ENCODE data around the gene HMG20A.

HMG20A gene

DNA sequence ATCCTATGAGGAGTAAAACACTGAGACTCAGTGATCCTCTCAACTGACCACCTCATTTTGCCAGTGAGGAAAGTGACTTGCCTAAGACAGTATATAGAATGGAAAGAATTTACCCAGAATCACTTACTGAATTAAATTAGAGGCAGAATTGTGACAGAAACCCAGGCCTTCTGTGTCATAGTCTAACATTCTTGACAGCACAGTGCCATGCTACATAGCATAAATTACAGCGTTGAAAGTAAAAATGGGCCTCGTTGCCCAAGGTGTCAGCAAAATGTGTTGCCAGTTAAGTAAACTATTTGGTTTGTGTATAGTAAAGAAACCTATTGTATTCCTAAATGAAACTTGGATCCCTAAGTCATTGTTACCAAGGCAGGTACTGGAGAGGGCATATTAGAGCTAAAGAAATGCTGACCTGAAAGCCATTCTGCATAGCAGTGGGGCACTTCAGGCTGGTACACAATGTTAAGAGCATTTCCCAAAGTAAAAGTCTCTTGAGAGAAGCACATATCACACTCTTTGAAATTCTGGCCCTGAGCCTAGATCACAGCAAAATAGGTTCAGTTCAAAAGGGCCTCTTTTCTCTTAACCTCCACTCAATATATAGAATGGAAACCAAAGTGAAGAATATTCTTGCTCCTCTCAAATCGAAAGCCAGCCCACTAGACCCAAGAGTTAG, 53.8 kb downstream of the HMG20A start:
- no peak for DNase-seq (ENCODE audit: low read depth)
- TF ChIP-seq, protein P1, sequence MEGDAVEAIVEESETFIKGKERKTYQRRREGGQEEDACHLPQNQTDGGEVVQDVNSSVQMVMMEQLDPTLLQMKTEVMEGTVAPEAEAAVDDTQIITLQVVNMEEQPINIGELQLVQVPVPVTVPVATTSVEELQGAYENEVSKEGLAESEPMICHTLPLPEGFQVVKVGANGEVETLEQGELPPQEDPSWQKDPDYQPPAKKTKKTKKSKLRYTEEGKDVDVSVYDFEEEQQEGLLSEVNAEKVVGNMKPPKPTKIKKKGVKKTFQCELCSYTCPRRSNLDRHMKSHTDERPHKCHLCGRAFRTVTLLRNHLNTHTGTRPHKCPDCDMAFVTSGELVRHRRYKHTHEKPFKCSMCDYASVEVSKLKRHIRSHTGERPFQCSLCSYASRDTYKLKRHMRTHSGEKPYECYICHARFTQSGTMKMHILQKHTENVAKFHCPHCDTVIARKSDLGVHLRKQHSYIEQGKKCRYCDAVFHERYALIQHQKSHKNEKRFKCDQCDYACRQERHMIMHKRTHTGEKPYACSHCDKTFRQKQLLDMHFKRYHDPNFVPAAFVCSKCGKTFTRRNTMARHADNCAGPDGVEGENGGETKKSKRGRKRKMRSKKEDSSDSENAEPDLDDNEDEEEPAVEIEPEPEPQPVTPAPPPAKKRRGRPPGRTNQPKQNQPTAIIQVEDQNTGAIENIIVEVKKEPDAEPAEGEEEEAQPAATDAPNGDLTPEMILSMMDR (IDR thresholded peaks at IDR 0.05; ENCODE audit: insufficient read depth, low read depth, low read length, missing control alignments), result no peak
- no peak overlapping the region for H3K4me3 ChIP-seq (ENCODE audit: low read length)

DNA sequence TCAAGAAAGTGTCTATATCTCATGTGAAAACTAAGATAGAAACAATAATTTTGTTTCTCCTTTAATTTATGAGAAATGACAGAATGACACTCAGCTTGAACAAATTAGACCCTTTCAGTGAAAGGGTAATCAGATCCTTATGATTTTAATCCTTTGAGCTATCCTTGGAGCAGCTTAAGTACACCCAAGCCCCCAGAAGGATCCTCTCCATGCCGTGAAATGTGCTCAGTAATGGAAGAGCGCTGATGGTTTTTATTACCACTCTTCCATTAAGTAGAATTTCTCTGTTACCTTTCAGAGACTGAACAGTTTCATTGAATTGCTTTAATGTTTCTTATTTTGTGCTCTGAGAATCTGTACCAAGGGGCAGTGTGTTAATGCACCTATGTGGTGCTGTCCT, 54.3 kb downstream of the HMG20A start:
- H3K4me3 ChIP-seq (ENCODE audit: low read length), result no peak overlapping the region
- TF ChIP-seq, protein P1 (IDR thresholded peaks at IDR 0.05; ENCODE audit: insufficient read depth, low read depth, low read length, missing control alignments), result no peak
- DNase-seq (ENCODE audit: low read depth), result no peak

DNA sequence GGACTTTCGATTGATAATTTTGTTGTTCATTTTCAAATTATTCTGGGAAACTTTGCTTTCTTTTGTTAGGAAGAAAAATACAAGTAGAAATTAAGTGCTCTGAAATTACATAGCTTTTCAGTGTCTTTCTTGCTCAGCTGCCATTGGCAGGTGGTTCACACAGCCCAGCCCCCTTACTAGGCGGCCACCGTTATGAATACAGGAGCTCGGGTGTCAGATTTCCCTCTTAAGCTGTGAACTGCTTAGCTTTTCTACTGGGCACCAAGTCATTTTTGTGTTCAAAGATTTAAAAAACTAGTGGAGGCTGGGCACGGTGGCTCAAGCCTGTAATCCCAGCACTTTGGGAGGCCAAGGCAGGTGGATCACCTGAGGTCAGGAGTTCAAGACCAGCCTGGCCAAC, 55.2 kb downstream of the HMG20A start:
- TF ChIP-seq, protein P1 (IDR thresholded peaks at IDR 0.05; ENCODE audit: insufficient read depth, low read depth, low read length, missing control alignments), result no peak
- DNase-seq (ENCODE audit: low read depth), result no peak
- no peak overlapping the region for H3K4me3 ChIP-seq (ENCODE audit: low read length)

DNA sequence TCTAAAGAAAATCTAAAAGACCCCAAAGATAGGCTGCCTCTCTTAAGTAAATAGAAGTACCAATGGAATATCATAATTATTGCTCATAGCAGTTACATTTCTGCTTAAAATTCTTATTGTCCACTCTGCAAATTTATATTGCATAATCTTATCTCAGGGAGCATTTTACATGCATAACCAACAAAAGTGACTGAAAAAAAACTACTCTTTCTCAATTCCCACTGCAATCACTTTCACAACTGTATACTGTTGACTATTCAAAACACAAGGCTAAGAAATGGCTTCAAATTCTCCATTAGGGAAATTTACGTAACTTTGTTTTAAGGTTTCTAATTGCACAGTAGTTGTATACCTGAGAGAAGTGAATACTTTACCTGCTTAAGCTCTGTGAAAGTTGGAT, 56.3 kb downstream of the HMG20A start:
- TF ChIP-seq, protein P1 (IDR thresholded peaks at IDR 0.05; ENCODE audit: insufficient read depth, low read depth, low read length, missing control alignments), result no peak
- DNase-seq (ENCODE audit: low read depth), result no peak
- no peak overlapping the region for H3K4me3 ChIP-seq (ENCODE audit: low read length)

DNA sequence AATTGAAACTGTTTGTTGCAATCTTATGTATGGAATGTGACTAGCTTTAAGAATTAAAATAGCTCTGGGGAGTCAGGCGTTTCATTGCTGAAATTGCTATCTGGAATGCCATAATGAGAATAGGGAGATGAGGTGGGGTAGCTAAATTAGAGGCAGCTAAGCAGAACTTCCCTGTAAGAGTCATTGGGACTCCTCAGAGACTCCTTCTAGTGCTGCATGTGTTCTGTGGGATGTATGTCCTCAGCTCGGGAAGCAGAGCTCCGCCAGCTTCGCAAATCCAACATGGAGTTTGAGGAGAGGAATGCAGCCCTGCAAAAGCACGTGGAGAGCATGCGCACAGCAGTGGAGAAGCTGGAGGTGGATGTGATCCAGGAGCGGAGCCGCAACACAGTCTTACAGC, 57.4 kb downstream of the HMG20A start:
- no peak for DNase-seq (ENCODE audit: low read depth)
- TF ChIP-seq, protein P1 (IDR thresholded peaks at IDR 0.05; ENCODE audit: insufficient read depth, low read depth, low read length, missing control alignments), result no peak
- H3K4me3 ChIP-seq (ENCODE audit: low read length), result no peak overlapping the region

DNA sequence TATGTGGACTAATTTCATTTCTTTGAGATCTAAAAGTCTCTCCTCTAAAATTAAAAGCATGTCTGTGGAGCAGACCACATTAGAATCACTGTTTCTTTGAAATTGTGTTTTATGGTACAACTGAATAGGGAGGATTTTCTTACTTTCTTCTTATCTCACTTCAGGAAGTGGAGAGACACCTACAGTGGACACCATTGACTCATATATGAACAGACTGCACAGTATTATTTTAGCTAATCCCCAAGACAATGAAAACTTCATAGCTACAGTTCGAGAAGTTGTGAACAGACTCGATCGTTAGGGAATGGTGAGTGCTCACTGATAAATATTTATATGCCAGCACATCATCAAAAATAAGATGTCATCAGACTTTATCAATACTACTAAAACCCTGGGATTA, 58.3 kb downstream of the HMG20A start:
- peak; percentile 29 for DNase-seq (ENCODE audit: low read depth)
- no peak overlapping the region for H3K4me3 ChIP-seq (ENCODE audit: low read length)
- TF ChIP-seq, protein P1 (IDR thresholded peaks at IDR 0.05; ENCODE audit: insufficient read depth, low read depth, low read length, missing control alignments), result no peak
